NCI-H1930 (cell line): ENCODE results near the gene GSTO2.

Experiments used
- DNase-seq, 2 experiments: peaks; one replicate each; lab custom pipeline; 2025; lab: John Stamatoyannopoulos, UW

GSTO2 gene

GRCh38 chr10:104253606-104254410 is 15.2 kb upstream of the GSTO2 start:
- no peak for DNase-seq

GRCh38 chr10:104254493-104255310 is 14.3 kb upstream of the GSTO2 start, which contains the start of gene GSTO1:
TSS of gene GSTO1 (plus strand) at chr10:104254892. CDS start at chr10:104254929, 37 bp downstream.
- no peak for DNase-seq

GRCh38 chr10:104255311-104255981 is 13.5 kb upstream of the GSTO2 start:
- no peak for DNase-seq

- no peak for DNase-seq
These were observed 12.5 kb upstream of the GSTO2 start for GRCh38 chr10:104256335-104256961.

- no peak for DNase-seq
These were observed 11.7 kb upstream of the GSTO2 start for GRCh38 chr10:104257235-104257634.

- no peak for DNase-seq
These were observed 10.8 kb upstream of the GSTO2 start for GRCh38 chr10:104258209-104258608.

- DNase-seq: no peak
These were observed 9.5 kb upstream of the GSTO2 start for GRCh38 chr10:104259456-104259855.

GRCh38 chr10:104259999-104260774 is 8.8 kb upstream of the GSTO2 start:
- no peak for DNase-seq

- no peak for DNase-seq
These were observed 8.2 kb upstream of the GSTO2 start for GRCh38 chr10:104260775-104261115.

GRCh38 chr10:104262055-104262454 is 6.9 kb upstream of the GSTO2 start:
- DNase-seq: no peak

GRCh38 chr10:104264783-104265182 is 4.2 kb upstream of the GSTO2 start:
- no peak for DNase-seq

- DNase-seq: no peak
These were observed 1.1 kb upstream of the GSTO2 start for GRCh38 chr10:104267721-104268404.

GRCh38 chr10:104268405-104268712 is 625 bp upstream of the GSTO2 start:
- no peak for DNase-seq

GRCh38 chr10:104273286-104273685 is 4.3 kb downstream of the GSTO2 start:
- DNase-seq: no peak

GRCh38 chr10:104273899-104274575 is 5.1 kb downstream of the GSTO2 start:
- DNase-seq: no peak

- DNase-seq: peak in 1 of 2 experiments; percentile 53
These were observed 6.1 kb downstream of the GSTO2 start for GRCh38 chr10:104274762-104275721.

- DNase-seq: no peak
These were observed 7.2 kb downstream of the GSTO2 start for GRCh38 chr10:104276192-104276591.

GRCh38 chr10:104277785-104278184 is 8.8 kb downstream of the GSTO2 start:
- no peak for DNase-seq
